NOMO-1 treated with DMSO at 0.1 percent for 48 hours (cell line): Measurements from ENCODE around the gene VMO1.

Source experiments
- DNase-seq: peaks from one replicate; lab custom pipeline; 2025; ENCODE audit not compliant: unreplicated experiment; lab: John Stamatoyannopoulos, UW

VMO1 gene

GRCh38 chr17:4764595-4764994 lies 21.6 kb downstream of the VMO1 start:
- peak; percentile 76 for DNase-seq

GRCh38 chr17:4759776-4760236 lies 26.4 kb downstream of the VMO1 start:
- peak; percentile 60 for DNase-seq

DNA sequence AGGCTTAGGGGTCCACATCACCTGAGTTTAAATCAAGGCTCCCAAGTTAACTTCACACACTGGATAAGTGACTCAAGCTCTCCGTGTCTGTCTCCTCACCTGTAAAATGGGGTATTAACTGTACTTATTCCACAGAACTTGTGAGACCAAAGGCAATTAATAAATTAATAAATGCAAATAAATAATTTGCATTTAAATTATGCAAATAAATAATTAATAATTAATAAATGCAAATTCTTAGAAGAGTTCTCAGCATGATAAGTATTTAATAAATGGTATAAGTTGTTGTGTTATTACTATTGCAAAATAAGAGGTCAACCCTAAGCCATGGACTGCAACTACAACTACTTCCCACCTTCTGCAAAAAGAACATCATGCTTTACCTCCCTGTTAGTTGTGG lies 32.8 kb downstream of the VMO1 start:
- DNase-seq = no peak

DNA sequence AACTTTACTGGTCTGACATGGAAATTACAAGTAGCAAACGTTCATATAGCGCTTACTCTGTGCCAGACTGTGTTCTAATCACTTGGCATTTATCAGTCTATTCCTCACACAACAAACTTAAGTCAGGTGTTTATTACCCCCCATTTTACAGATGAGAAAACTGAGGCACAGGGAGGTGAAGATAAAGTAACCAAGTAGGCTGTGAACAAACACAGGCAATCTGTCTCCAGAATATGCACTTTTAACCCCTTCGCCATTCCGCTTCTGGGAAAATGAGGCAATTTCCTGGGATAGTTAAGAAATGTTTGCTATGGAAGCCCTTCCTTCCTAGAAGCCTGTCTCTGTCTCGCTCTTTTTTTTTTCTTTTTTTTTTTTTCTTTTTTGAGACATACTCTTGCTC lies 34.2 kb downstream of the VMO1 start:
- no peak for DNase-seq

DNA sequence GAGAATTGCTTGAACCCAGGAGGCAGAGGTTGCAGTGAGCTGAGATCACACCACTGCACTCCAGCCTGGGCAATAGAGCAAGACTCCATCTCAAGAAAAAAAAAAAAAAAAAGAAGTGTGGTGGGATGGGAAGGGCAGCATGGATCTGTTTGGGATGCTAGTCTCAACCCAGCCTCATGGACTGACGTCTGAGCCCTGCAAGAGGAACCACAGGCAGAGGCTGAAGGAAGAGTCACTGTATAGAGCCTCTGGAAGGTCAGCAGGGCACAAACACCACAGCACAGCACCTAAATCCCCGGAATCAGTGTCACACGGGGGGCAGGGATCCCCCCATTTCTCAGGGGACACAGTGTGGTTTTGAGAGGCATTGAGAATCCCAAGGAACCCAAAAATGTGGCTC lies 35.6 kb downstream of the VMO1 start:
- DNase-seq = no peak

- peak; percentile 10 for DNase-seq
Measured at GRCh38 chr17:4748686-4749085, 37.5 kb downstream of the VMO1 start.

- DNase-seq = peak; percentile 72
Measured at GRCh38 chr17:4747847-4748246, 38.3 kb downstream of the VMO1 start.

DNA sequence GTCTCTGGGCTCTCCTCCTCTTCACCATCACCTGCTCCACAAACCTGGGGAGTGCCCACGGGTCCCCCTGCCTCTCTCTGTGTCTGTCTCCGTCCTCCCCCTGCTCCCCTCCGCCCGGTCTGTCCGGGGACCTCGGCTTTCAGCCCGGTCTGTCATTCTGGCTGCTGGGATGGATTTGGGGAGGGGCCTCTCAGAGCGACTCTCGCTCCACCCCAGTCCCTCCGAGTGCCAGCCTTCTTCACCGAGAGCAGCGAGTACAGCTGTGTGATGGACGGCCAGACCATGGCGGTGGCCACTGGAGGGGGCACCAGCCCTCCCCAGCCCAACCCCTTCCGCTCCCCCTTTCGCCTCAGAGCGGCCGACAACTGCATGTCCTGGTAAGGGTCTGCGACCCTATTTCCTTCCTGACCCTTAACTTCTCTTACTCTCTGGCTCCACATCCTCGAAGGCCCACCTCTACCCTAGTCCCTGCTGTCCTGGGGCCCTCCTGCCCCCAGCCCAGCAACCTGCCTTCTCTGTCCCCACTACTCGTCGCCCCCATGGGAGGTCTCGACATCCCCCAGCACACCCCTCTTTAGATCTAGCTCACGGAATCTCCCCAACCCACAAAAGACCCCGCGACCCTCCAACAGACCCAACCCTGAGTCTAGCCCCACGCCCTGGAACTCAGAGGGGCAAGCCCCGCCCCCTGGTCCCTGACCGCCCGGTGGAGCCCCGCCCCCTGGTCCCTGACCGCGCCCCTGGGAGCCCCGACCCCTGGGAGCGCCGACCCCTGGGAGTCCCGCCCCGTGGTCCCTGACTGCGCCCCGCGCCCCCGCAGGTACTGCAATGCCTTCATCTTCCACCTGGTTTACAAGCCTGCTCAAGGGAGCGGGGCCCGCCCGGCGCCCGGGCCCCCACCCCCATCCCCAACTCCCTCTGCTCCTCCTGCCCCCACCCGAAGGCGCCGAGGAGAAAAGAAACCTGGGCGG lies 40.9 kb downstream of the VMO1 start:
- DNase-seq = no peak

DNA sequence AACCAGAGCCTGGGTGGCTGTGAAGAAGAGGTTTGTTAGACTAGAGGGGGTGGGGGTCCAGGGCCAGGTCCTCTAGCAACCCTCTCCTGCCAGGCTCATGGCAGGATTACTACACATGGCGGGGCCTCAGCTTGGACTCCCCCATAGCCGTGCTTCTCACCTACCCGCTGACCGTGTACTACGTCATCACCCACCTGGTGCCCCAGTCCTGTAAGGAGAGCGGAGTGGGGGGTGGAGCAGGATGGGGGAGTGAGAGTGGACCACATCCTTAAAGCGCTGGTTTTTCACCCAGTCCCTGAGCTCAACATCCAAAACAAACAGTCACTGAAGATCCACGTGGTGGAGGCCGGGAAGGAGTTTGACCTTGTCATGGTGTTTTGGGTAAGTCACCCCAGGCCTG lies 42.3 kb downstream of the VMO1 start:
- no peak for DNase-seq

GRCh38 chr17:4743216-4743615 lies 42.9 kb downstream of the VMO1 start:
- no peak for DNase-seq

- no peak for DNase-seq
Measured at GRCh38 chr17:4742629-4743028, 43.5 kb downstream of the VMO1 start.

GRCh38 chr17:4742133-4742532 lies 44.0 kb downstream of the VMO1 start:
- no peak for DNase-seq

- DNase-seq = no peak
Measured at GRCh38 chr17:4741544-4741943, 44.6 kb downstream of the VMO1 start.

GRCh38 chr17:4740584-4740983 lies 45.6 kb downstream of the VMO1 start:
- no peak for DNase-seq

- no peak for DNase-seq
Measured at GRCh38 chr17:4740025-4740351, 46.2 kb downstream of the VMO1 start.

GRCh38 chr17:4739122-4740024 lies 46.8 kb downstream of the VMO1 start, which contains the start of the genes CXCL16 and ZMYND15:
TSS of gene CXCL16 (minus strand) at chr17:4739928. CDS start at chr17:4739339, 589 bp downstream.
TSS of gene ZMYND15 (plus strand) at chr17:4739833. CDS start at chr17:4740549, 716 bp downstream.
- DNase-seq = peak; percentile 41

- no peak for DNase-seq
Measured at GRCh38 chr17:4738136-4739121, 47.7 kb downstream of the VMO1 start.

- DNase-seq = peak; percentile 88
Measured at GRCh38 chr17:4735876-4736651, 50.1 kb downstream of the VMO1 start.
